GM12891 (cell line): ENCODE data around the gene C12orf75.
"Not testable (repeated sequence)": the region's sequence is repeated elsewhere in the genome, so short reads cannot be mapped to it uniquely, and the experiment has no call there.

Experiments
- DNase-seq: peaks from one replicate; pipeline ENCODE4 v3.0.0; 2011; ENCODE audit warnings: low spot score; ENCODE audit not compliant: insufficient read length
- FAIRE-seq: peaks from 2 replicates; lab custom pipeline; 2011; peaks lifted over from hg19 to GRCh38; lab: Jason Lieb, UNC
- PAX5 ChIP-seq: IDR thresholded peaks from 2 replicates; pipeline ENCODE4 v1.6.1; 2011; ENCODE audit warnings: low read length, moderate library complexity, mild to moderate bottlenecking; ENCODE audit not compliant: insufficient read depth, severe bottlenecking
- POLR2A ChIP-seq: IDR thresholded peaks from 2 replicates; pipeline ENCODE4 v1.6.1; 2011; ENCODE audit warnings: low read depth, low read length, control low read depth
- POLR2AphosphoS5 ChIP-seq: IDR thresholded peaks from 2 replicates; pipeline ENCODE4 v1.6.1; 2011; ENCODE audit warnings: low read depth, low read length, control low read depth
- POU2F2 ChIP-seq: IDR thresholded peaks from 2 replicates; pipeline ENCODE4 v1.6.1; 2011; ENCODE audit warnings: low read depth, mild to moderate bottlenecking, control low read depth, low read length, moderate library complexity
- SPI1 ChIP-seq: IDR thresholded peaks from 2 replicates; pipeline ENCODE4 v1.6.1; 2011; ENCODE audit warnings: low read depth, low read length, control low read depth
- TAF1 ChIP-seq: IDR thresholded peaks from 2 replicates; pipeline ENCODE4 v1.6.1; 2011; ENCODE audit warnings: low read depth, low read length, control low read depth

Gene C12orf75

GRCh38 chr12:105294161-105294560 is 36.3 kb upstream of the C12orf75 start:
- FAIRE-seq (no peak), DNase-seq (no peak)
- TF ChIP-seq TAF1 (no peak), SPI1 (no peak), POLR2AphosphoS5 (no peak)

- DNase-seq (no peak), FAIRE-seq (peak; percentile 9)
- no peak for TF ChIP-seq PAX5
- no peak for TF ChIP-seq POU2F2
- TF ChIP-seq POLR2A: no peak
- TF ChIP-seq SPI1: no peak
Observed at GRCh38 chr12:105294886-105295479, 35.5 kb upstream of the C12orf75 start.

- DNase-seq (no peak), FAIRE-seq (no peak)
- TF ChIP-seq SPI1 (no peak), POU2F2 (no peak), TAF1 (no peak), POLR2A (no peak), PAX5 (no peak), POLR2AphosphoS5 (no peak)
Observed at GRCh38 chr12:105296116-105297089, 34.1 kb upstream of the C12orf75 start.

- DNase-seq (no peak), FAIRE-seq (no peak)
- no peak for TF ChIP-seq PAX5
- no peak for TF ChIP-seq TAF1
- no peak for TF ChIP-seq SPI1
- no peak for TF ChIP-seq POLR2AphosphoS5
- TF ChIP-seq POLR2A: no peak
Observed at GRCh38 chr12:105300883-105301282, 29.6 kb upstream of the C12orf75 start.

GRCh38 chr12:105301696-105302095 is 28.8 kb upstream of the C12orf75 start:
- TF ChIP-seq POLR2A (no peak), SPI1 (no peak), POLR2AphosphoS5 (no peak), TAF1 (no peak), POU2F2 (no peak), PAX5 (no peak)
- DNase-seq: no peak
- FAIRE-seq: no peak

GRCh38 chr12:105302986-105303385 is 27.5 kb upstream of the C12orf75 start:
- not testable (repeated sequence) for FAIRE-seq, DNase-seq

- FAIRE-seq: not testable (repeated sequence)
Observed at GRCh38 chr12:105304626-105305025, 25.9 kb upstream of the C12orf75 start.

GRCh38 chr12:105307601-105308314 is 22.7 kb upstream of the C12orf75 start:
- FAIRE-seq: not testable (repeated sequence)

More at GRCh38 chr12:105304626-105305025, 25.9 kb upstream of the C12orf75 start:
- not testable (repeated sequence) for DNase-seq

GRCh38 chr12:105308839-105309238 is 21.7 kb upstream of the C12orf75 start:
- not testable (repeated sequence) for FAIRE-seq, DNase-seq

More at GRCh38 chr12:105307601-105308314, 22.7 kb upstream of the C12orf75 start:
- DNase-seq: not testable (repeated sequence)

- FAIRE-seq, DNase-seq: not testable (repeated sequence)
Observed at GRCh38 chr12:105309384-105309783, 21.1 kb upstream of the C12orf75 start.

- DNase-seq, FAIRE-seq: not testable (repeated sequence)
Observed at GRCh38 chr12:105310476-105311085, 19.9 kb upstream of the C12orf75 start.

GRCh38 chr12:105311936-105312335 is 18.6 kb upstream of the C12orf75 start:
- not testable (repeated sequence) for DNase-seq, FAIRE-seq

- DNase-seq, FAIRE-seq: not testable (repeated sequence)
Observed at GRCh38 chr12:105313755-105314154, 16.7 kb upstream of the C12orf75 start.
